ENCODE data around the gene SLC16A5. TPM values are rescaled to one million over a fixed set of nuclear protein-coding genes. Genes with fewer than 3 reads are reported as not detected.

SLC16A5 gene
- total and polyA plus RNA-seq, 10 of the 15 experiments (the other 5 are each of a cell fraction or from before 2014, with no cell fraction given): 0.03 to 3.1 (median 0.96) TPM

DNA sequence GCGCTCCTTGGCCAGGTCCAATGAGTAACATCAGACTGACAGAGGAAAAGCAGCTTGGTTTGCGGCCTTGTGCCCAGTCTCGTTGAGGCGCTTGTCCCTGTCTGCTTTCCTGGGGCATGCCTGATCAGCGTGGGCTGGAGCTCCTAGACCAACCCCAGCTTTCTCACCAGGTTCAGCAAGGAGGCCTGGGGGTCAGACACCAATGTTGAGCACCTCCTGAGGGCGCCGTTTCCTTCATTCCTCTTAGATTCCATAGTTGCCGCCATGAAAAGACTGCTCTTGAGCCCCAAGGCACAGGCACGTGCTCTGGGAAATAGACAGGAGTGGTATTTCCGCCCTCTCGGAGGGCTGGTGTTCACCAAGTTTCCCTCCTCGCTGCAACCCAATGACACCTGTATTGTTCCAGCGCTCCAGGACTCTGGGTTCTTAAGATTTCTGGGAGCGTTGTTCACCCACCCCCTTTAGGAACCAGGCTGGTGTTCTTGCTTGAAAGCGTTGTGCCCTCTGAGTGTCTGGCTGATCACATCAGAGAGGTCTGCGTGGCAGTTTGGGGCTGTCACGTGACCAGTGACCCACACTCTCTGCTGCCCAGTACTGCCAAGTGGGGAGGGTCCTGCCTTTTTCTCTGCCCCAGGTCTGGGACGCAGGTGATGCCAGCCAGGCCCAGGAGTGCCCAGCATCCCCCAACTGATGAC lies 22.7 kb upstream of the SLC16A5 start:
- RAD21 ChIA-PET (ENCODE audit: unreplicated experiment): interaction anchor here (1.0 to 1.6 kb wide), 2 partner anchors 41 to 136 kb away, joined by 3 read pairs; no protein-coding TSS in a partner anchor
- H3K9ac ChIP-seq (ENCODE audit: control insufficient read depth, insufficient read depth, low read length): peak overlapping the region; percentile 16; the same call in 1 of the 2 replicates
- BruUV-seq (replicated peaks): no TSS peak
- no peak overlapping the region for H3K4me3 ChIP-seq
- in situ Hi-C loops (cut with MboI) (no loop called here), intact Hi-C loops (cut with micrococcal nuclease; ENCODE audit: unreplicated experiment) (no loop called here)
- POLR2A ChIA-PET: no interaction called here
- FAIRE-seq (no peak), DNase-seq (ENCODE audit: low read depth, low spot score) (no peak), ATAC-seq (no peak)
- no peaks in the 10 kb centered on the region for H4K20me1 ChIP-seq (ENCODE audit: control insufficient read depth, insufficient read depth)
- peak overlapping the region; percentile 65 for H3K27ac ChIP-seq (ENCODE audit: control insufficient read depth, insufficient read depth)
- H3K36me3 ChIP-seq (ENCODE audit: control insufficient read depth in 2 of 2, insufficient read depth in 2 of 2, low read length in 1 of 2): peaks cover 4 to 9% of the 10 kb centered on the region in 2 experiments; a peak in 3 of 4 replicates
- CTCF ChIA-PET: no interaction called here
- H3K4me2 ChIP-seq (ENCODE audit: control insufficient read depth, insufficient read depth): peak overlapping the region; percentile 42; the same call in 1 of the 2 replicates
- H3K27me3 ChIP-seq (replicated peaks in 1 of 2; ENCODE audit: control insufficient read depth in 2 of 2, insufficient read depth in 2 of 2, low read length in 1 of 2): no peaks in the 10 kb centered on the region
- TF ChIP-seq GATAD2B (conservative IDR thresholded peaks at IDR 0.05; ENCODE audit: low read depth) (no peak; the same call in 1 of the 2 replicates), MEF2B (IDR thresholded peaks at IDR 0.05; ENCODE audit: partially characterized antibody, poor library complexity, severe bottlenecking) (no peak)
- peaks cover 15% of the 10 kb centered on the region for H3K4me1 ChIP-seq (ENCODE audit: control insufficient read depth, insufficient read depth, low read length)
- SMC1A ChIA-PET (ENCODE audit: uncharacterized antibody, unreplicated experiment): no interaction called here
- WGBS (ENCODE audit: insufficient coverage, insufficient replicate concordance, low lambda C conversion rate, missing lambda C conversion rate): 97% methylated on average over 18 of the region's 18 CpGs
- H2AFZ ChIP-seq (ENCODE audit: control insufficient read depth, low read depth, low read length): no peak overlapping the region
- no peaks in the 10 kb centered on the region for H3K79me2 ChIP-seq (ENCODE audit: control insufficient read depth, insufficient read depth, low read length)
- H3K9me3 ChIP-seq (replicated peaks; ENCODE audit: control insufficient read depth, insufficient read depth, low read length): no peaks in the 10 kb centered on the region

DNA sequence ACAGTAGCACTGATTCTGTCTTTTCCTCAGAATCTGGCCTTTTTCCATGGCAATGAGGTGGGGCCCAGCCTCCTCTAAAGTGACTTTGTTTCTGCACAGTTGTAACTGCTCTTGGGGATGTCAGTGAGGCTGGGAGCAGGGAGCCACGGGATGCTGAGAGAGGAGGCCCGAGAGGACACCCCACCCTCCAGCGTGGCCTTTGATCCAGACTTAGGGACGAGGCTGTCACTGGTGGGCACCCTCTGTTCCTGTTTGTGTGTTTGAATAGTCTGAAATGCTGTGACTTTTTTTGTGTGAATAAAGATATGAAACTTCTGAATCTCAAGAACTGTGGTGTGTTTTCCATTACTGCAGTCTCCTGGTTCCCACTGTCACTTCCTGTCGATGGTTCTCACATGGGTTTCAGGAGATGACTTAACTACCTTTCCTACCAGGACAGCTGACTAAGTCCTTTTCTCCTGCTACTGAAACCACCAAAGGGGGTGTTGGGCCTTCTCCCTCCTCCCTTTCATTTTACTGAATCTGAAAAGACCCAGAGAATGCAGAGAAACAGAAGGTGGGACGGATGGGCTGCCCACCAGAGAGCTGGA lies 22.1 kb upstream of the SLC16A5 start:
- POLR2A ChIA-PET: interaction anchor here (0.5 to 0.7 kb wide), 5 partner anchors 9 to 242 kb away, joined by 3 to 6 read pairs (median 3); no protein-coding TSS in a partner anchor
- peak; percentile 62 for FAIRE-seq
- TF ChIP-seq MYC (IDR thresholded peaks at IDR 0.05; ENCODE audit: insufficient read depth, insufficient read length, insufficient replicate concordance, low read length, severe bottlenecking) (no peak), EED (IDR thresholded peaks at IDR 0.05; ENCODE audit: low read depth) (peak; percentile 83), SPI1 (IDR thresholded peaks at IDR 0.05; ENCODE audit: borderline replicate concordance, insufficient read depth, low read depth, low read length) (0 out of 2 replicates have a peak, but pooled peaks have one; percentile 2), RUNX3 (IDR thresholded peaks at IDR 0.05; ENCODE audit: low read length) (peak; percentile 61), MEF2A (IDR thresholded peaks at IDR 0.05; ENCODE audit: insufficient read depth, low read depth, low read length) (no peak), FOXM1 (IDR thresholded peaks at IDR 0.05; ENCODE audit: low read depth, low read length) (peak; percentile 29; the same call in 1 of the 2 replicates), IKZF2 (IDR thresholded peaks at IDR 0.05) (peak; percentile 41 to 59; a peak in 3 of 4 replicates), KLF5 (IDR thresholded peaks at IDR 0.05; ENCODE audit: partially characterized antibody) (no peak)
- TF ChIP-seq, protein P1, sequence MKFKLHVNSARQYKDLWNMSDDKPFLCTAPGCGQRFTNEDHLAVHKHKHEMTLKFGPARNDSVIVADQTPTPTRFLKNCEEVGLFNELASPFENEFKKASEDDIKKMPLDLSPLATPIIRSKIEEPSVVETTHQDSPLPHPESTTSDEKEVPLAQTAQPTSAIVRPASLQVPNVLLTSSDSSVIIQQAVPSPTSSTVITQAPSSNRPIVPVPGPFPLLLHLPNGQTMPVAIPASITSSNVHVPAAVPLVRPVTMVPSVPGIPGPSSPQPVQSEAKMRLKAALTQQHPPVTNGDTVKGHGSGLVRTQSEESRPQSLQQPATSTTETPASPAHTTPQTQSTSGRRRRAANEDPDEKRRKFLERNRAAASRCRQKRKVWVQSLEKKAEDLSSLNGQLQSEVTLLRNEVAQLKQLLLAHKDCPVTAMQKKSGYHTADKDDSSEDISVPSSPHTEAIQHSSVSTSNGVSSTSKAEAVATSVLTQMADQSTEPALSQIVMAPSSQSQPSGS (IDR thresholded peaks at IDR 0.05; ENCODE audit: low read length): peak; percentile 60; the same call in 1 of the 2 replicates
- TF ChIP-seq, protein P2, sequence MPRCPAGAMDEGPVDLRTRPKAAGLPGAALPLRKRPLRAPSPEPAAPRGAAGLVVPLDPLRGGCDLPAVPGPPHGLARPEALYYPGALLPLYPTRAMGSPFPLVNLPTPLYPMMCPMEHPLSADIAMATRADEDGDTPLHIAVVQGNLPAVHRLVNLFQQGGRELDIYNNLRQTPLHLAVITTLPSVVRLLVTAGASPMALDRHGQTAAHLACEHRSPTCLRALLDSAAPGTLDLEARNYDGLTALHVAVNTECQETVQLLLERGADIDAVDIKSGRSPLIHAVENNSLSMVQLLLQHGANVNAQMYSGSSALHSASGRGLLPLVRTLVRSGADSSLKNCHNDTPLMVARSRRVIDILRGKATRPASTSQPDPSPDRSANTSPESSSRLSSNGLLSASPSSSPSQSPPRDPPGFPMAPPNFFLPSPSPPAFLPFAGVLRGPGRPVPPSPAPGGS (IDR thresholded peaks at IDR 0.05; ENCODE audit: borderline replicate concordance, insufficient read depth, low read depth, low read length, poor library complexity, severe bottlenecking): peak; percentile 58

More for the DNA sequence above, 22.1 kb upstream of the SLC16A5 start:
- no peaks in the 10 kb centered on the region for H3K9me3 ChIP-seq (replicated peaks; ENCODE audit: control insufficient read depth, insufficient read depth, low read length)
- no TSS peak for BruUV-seq (replicated peaks)
- peaks cover 4 to 9% of the 10 kb centered on the region in 2 experiments; a peak in 3 of 4 replicates for H3K36me3 ChIP-seq (ENCODE audit: control insufficient read depth in 2 of 2, insufficient read depth in 2 of 2, low read length in 1 of 2)
- H3K79me2 ChIP-seq (ENCODE audit: control insufficient read depth, insufficient read depth, low read length): no peaks in the 10 kb centered on the region
- H3K4me3 ChIP-seq: no peak overlapping the region
- no peak overlapping the region for H2AFZ ChIP-seq (ENCODE audit: control insufficient read depth, low read depth, low read length)
- peak overlapping the region; percentile 16; the same call in 1 of the 2 replicates for H3K9ac ChIP-seq (ENCODE audit: control insufficient read depth, insufficient read depth, low read length)
- ChIA-PET RAD21 (ENCODE audit: unreplicated experiment) (interaction anchor here (0.7 to 1.6 kb wide), 2 partner anchors 14 to 136 kb away, joined by 3 read pairs; no protein-coding TSS in a partner anchor), SMC1A (ENCODE audit: uncharacterized antibody, unreplicated experiment) (interaction anchor here (1.1 to 1.6 kb wide), 2 partner anchors 37 to 49 kb away, joined by 3 to 5 read pairs; no protein-coding TSS in a partner anchor), CTCF (interaction anchor here (1.5 to 5.2 kb wide), 2 partner anchors 40 to 66 kb away, joined by 5 to 25 read pairs; partner anchors contain the start of gene NT5C)
- H3K4me2 ChIP-seq (ENCODE audit: control insufficient read depth, insufficient read depth): peak overlapping the region; percentile 42
- DNase-seq (ENCODE audit: low read depth, low spot score) (no peak), ATAC-seq (peak; percentile 50)
- in situ Hi-C loops (cut with MboI) (no loop called here), intact Hi-C loops (cut with micrococcal nuclease; ENCODE audit: unreplicated experiment) (no loop called here)
- no peaks in the 10 kb centered on the region for H3K27me3 ChIP-seq (replicated peaks in 1 of 2; ENCODE audit: control insufficient read depth in 2 of 2, insufficient read depth in 2 of 2, low read length in 1 of 2)
- no peaks in the 10 kb centered on the region for H4K20me1 ChIP-seq (ENCODE audit: control insufficient read depth, insufficient read depth)
- H3K27ac ChIP-seq (ENCODE audit: control insufficient read depth, insufficient read depth): peak overlapping the region; percentile 65
- peaks cover 15% of the 10 kb centered on the region for H3K4me1 ChIP-seq (ENCODE audit: control insufficient read depth, insufficient read depth, low read length)
- WGBS (ENCODE audit: insufficient coverage, insufficient replicate concordance, low lambda C conversion rate, missing lambda C conversion rate): 74% methylated on average over 6 of the region's 6 CpGs
